ENCODE results near the gene ODAD4. TPM values are rescaled to one million over a fixed set of nuclear protein-coding genes. Genes with fewer than 3 reads are reported as not detected.

Gene ODAD4
- total and polyA plus RNA-seq, 2 donors from 2014 or later, result 4.6 to 6.0 TPM

DNA sequence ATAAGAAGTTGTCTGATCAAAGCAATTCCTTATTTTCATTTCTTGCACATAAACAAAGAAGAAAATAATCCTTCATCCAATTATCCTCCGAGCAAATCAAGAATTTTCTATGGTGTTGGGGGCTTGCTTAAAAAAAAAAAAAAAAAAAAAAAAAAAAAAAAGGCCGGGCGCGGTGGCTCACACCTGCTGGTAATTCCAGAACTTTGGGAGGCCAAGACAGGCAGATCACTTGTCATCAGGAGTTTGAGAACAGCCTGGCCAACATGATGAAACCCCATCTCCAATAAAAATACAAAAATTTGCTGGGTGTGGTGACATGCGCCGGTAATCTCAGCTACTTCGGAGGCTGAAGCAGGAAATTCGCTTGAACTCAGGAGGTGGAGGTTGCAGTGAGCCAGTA lies 55.5 kb downstream of the ODAD4 start:
- peaks cover 23 to 66% (median 45%) of the 10 kb centered on the region in 3 donors for H3K36me3 ChIP-seq (ENCODE audit: control insufficient read depth in 2 of 3, insufficient read depth in 3 of 3, low read length in 3 of 3)

DNA sequence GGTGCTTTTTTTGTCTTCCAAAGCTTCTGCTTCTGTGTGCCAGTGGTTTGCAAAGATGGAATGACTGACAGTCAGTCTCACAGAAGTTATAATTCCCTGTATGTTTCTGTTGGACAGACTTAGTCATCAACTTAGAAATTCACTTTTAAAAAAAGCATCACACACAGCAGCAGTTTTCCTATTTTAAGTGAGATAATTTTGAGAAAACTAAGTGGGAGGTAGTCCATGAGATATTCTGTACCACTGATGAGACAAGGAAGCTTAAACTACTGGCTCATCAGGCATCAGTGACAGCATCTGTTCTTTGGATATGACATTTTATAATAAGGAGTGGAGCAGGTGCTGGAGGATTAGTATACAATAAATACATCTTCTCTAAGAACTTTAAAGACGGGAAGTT lies 56.2 kb downstream of the ODAD4 start:
- FAIRE-seq, result no peak
- Histone ChIP-seq H3K4me3 (ENCODE audit: low read length in 3 of 3) (no peak overlapping the region), H3K9ac (ENCODE audit: low read length in 3 of 3) (no peak overlapping the region), H3K9me3 (ENCODE audit: control insufficient read depth in 2 of 3, insufficient read depth in 1 of 3, low read length in 3 of 3) (no peaks in the 10 kb centered on the region), H3K27ac (ENCODE audit: low read depth in 2 of 2, low read length in 2 of 2) (no peak overlapping the region), H3K36me3 (ENCODE audit: control insufficient read depth in 2 of 3, insufficient read depth in 3 of 3, low read length in 3 of 3) (peaks cover 24 to 67% (median 42%) of the 10 kb centered on the region in 3 donors), H3K27me3 (ENCODE audit: control insufficient read depth, insufficient read depth, low read length) (no peaks in the 10 kb centered on the region), H3K4me1 (ENCODE audit: control insufficient read depth in 2 of 3, insufficient read depth in 2 of 3, low read depth in 1 of 3, low read length in 3 of 3) (no peaks in the 10 kb centered on the region)
- TF ChIP-seq, protein P1, sequence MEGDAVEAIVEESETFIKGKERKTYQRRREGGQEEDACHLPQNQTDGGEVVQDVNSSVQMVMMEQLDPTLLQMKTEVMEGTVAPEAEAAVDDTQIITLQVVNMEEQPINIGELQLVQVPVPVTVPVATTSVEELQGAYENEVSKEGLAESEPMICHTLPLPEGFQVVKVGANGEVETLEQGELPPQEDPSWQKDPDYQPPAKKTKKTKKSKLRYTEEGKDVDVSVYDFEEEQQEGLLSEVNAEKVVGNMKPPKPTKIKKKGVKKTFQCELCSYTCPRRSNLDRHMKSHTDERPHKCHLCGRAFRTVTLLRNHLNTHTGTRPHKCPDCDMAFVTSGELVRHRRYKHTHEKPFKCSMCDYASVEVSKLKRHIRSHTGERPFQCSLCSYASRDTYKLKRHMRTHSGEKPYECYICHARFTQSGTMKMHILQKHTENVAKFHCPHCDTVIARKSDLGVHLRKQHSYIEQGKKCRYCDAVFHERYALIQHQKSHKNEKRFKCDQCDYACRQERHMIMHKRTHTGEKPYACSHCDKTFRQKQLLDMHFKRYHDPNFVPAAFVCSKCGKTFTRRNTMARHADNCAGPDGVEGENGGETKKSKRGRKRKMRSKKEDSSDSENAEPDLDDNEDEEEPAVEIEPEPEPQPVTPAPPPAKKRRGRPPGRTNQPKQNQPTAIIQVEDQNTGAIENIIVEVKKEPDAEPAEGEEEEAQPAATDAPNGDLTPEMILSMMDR (IDR thresholded peaks at IDR 0.05; ENCODE audit: borderline replicate concordance, extremely low read depth, insufficient read depth), result no peak
- intact Hi-C loops (cut with DNase I), result no loop called here
- no peak for DNase-seq

More for the DNA sequence above, 55.5 kb downstream of the ODAD4 start:
- TF ChIP-seq, protein P1 (IDR thresholded peaks at IDR 0.05; ENCODE audit: borderline replicate concordance, extremely low read depth, insufficient read depth), result no peak
- Histone ChIP-seq H3K27me3 (ENCODE audit: control insufficient read depth, insufficient read depth, low read length) (no peaks in the 10 kb centered on the region), H3K4me1 (ENCODE audit: control insufficient read depth in 2 of 3, insufficient read depth in 2 of 3, low read depth in 1 of 3, low read length in 3 of 3) (no peaks in the 10 kb centered on the region), H3K9ac (ENCODE audit: low read length in 3 of 3) (no peak overlapping the region), H3K4me3 (ENCODE audit: low read length in 3 of 3) (no peak overlapping the region), H3K9me3 (ENCODE audit: control insufficient read depth in 2 of 3, insufficient read depth in 1 of 3, low read length in 3 of 3) (no peaks in the 10 kb centered on the region), H3K27ac (ENCODE audit: low read depth in 2 of 2, low read length in 2 of 2) (no peak overlapping the region)
- DNase-seq (peak in 1 of 5 donors; percentile 11), FAIRE-seq (no peak)
- intact Hi-C loops (cut with DNase I), result no loop called here

DNA sequence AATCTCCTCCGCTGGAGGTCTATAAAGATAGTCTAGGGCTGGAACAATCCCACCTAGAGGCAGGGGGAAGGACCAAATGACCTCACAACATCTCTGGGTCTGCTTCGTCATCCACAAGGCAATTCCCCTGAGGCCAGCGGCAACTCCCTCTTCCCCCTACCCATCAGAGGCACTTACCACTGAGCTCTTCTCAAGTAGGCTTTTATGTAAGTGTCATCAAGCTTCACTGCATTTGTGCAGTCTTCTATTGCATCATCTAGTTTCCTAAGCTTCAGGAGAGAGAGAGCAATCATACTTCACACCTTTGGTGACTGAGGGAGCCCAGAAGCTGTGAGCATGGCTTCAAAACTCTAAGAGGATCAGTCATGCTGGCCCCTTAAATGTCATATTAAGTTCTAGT lies 57.2 kb downstream of the ODAD4 start:
- Histone ChIP-seq H3K27ac (ENCODE audit: low read depth in 2 of 2, low read length in 2 of 2) (no peak overlapping the region), H3K9me3 (ENCODE audit: control insufficient read depth in 2 of 3, insufficient read depth in 1 of 3, low read length in 3 of 3) (no peaks in the 10 kb centered on the region), H3K27me3 (ENCODE audit: control insufficient read depth, insufficient read depth, low read length) (no peaks in the 10 kb centered on the region), H3K4me3 (ENCODE audit: low read length in 3 of 3) (no peak overlapping the region), H3K9ac (ENCODE audit: low read length in 3 of 3) (no peak overlapping the region), H3K36me3 (ENCODE audit: control insufficient read depth in 2 of 3, insufficient read depth in 3 of 3, low read length in 3 of 3) (peaks cover 24 to 68% (median 41%) of the 10 kb centered on the region in 3 donors), H3K4me1 (ENCODE audit: control insufficient read depth in 2 of 3, insufficient read depth in 2 of 3, low read depth in 1 of 3, low read length in 3 of 3) (no peaks in the 10 kb centered on the region)
- intact Hi-C loops (cut with DNase I), result no loop called here
- FAIRE-seq (no peak), DNase-seq (no peak)
- TF ChIP-seq, protein P1 (IDR thresholded peaks at IDR 0.05; ENCODE audit: borderline replicate concordance, extremely low read depth, insufficient read depth), result no peak

DNA sequence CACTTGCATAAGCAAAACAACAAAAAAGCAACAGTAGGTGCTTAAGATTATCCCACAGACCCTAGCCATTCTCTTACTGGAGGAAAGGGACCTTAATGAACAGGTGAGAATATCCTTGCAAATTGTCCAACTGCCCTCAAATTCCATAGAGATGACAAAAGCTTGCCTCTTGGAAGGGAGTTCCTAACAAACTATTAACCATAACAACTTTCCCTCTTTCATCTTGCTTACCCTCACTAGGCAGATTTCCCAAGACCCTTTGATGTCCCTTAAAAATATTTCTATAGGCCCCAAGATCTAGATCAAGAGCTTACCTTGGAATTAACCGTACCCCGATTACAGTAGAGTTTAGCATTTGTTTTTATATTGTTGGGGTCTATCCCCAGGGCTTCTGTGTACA lies 58.0 kb downstream of the ODAD4 start:
- no peak overlapping the region for H3K9ac ChIP-seq (ENCODE audit: low read length in 3 of 3)
- H3K27me3 ChIP-seq (ENCODE audit: control insufficient read depth, insufficient read depth, low read length), result no peaks in the 10 kb centered on the region
- intact Hi-C loops (cut with DNase I), result no loop called here
- FAIRE-seq (no peak), DNase-seq (no peak)
- H3K9me3 ChIP-seq (ENCODE audit: control insufficient read depth in 2 of 3, insufficient read depth in 1 of 3, low read length in 3 of 3), result no peaks in the 10 kb centered on the region
- H3K4me3 ChIP-seq (ENCODE audit: low read length in 3 of 3), result no peak overlapping the region
- H3K4me1 ChIP-seq (ENCODE audit: control insufficient read depth in 2 of 3, insufficient read depth in 2 of 3, low read depth in 1 of 3, low read length in 3 of 3), result no peaks in the 10 kb centered on the region
- peaks cover 24 to 71% (median 42%) of the 10 kb centered on the region in 3 donors for H3K36me3 ChIP-seq (ENCODE audit: control insufficient read depth in 2 of 3, insufficient read depth in 3 of 3, low read length in 3 of 3)
- no peak overlapping the region for H3K27ac ChIP-seq (ENCODE audit: low read depth in 2 of 2, low read length in 2 of 2)
- TF ChIP-seq, protein P1 (IDR thresholded peaks at IDR 0.05; ENCODE audit: borderline replicate concordance, extremely low read depth, insufficient read depth), result no peak

Data from kidney (tissue), 14 donors.